Activated T-helper 1 cell treated with anti-CD3 and anti-CD28 coated beads, Interleukin-12 subunit alpha, Interleukin-12 subunit beta, Interleukin-2, Interleukin-4 antibody, amounts not matched to agents 30 ng/mL and 10 ng/mL and 1 ng/mL, durations not matched to agents 14 hours and 24 hours and 36 hours (primary cell): ENCODE measurements around the gene EXOC2. TPM values are rescaled to one million over a fixed set of nuclear protein-coding genes. Genes with fewer than 3 reads are reported as not detected.
"Not testable (repeated sequence)": the region's sequence is repeated elsewhere in the genome, so short reads cannot be mapped to it uniquely, and the experiment has no call there.

Experiments
- DNase-seq: peaks from one replicate; pipeline ENCODE4 v3.0.0; 2021; ENCODE audit warnings: low spot score
- H3K27ac Mint-ChIP-seq: one replicate; pipeline ENCODE4 v1.8.0; 2021; ENCODE audit warnings: mild to moderate bottlenecking, mixed read lengths
- H3K27me3 Mint-ChIP-seq: one replicate; pipeline ENCODE4 v1.8.0; 2022; ENCODE audit warnings: mild to moderate bottlenecking, moderate library complexity, mixed read lengths; ENCODE audit not compliant: insufficient read depth
- H3K36me3 Mint-ChIP-seq: one replicate; pipeline ENCODE4 v1.8.0; 2021; ENCODE audit warnings: low read depth, mixed read lengths
- H3K4me1 Mint-ChIP-seq: one replicate; pipeline ENCODE4 v1.8.0; 2021; ENCODE audit warnings: low read depth, mixed read lengths
- H3K4me3 Mint-ChIP-seq: one replicate; pipeline ENCODE4 v1.8.0; 2021; ENCODE audit warnings: mild to moderate bottlenecking, moderate library complexity, mixed read lengths
- H3K9me3 Mint-ChIP-seq: one replicate; pipeline ENCODE4 v1.8.0; 2021; ENCODE audit warnings: mixed read lengths
- intact Hi-C: fragments of 100-400 bp; cut with micrococcal nuclease; formaldehyde crosslinking; loops from one replicate; pipeline ENCODE4 v1.15.1; 2024
- total RNA-seq: library from RNA; stranded (reverse); gene quantifications from 2 replicates; pipeline ENCODE4 v1.2.3, GENCODE V29; 2022

EXOC2 gene
- total RNA-seq, 1 donor from 2014 or later = 44.5 TPM

GRCh38 chr6:606829-607379, 86.0 kb downstream of the EXOC2 start:
- intact Hi-C loops = no loop called here
- no peak for DNase-seq
- Mint-ChIP-seq H3K27ac (no peak overlapping the region), H3K36me3 (peaks cover 37% of the 10 kb centered on the region), H3K4me1 (peaks cover 14% of the 10 kb centered on the region), H3K4me3 (no peak overlapping the region), H3K27me3 (no peaks in the 10 kb centered on the region), H3K9me3 (peaks cover 3% of the 10 kb centered on the region)

GRCh38 chr6:605895-606294, 87.0 kb downstream of the EXOC2 start:
- H3K27me3 Mint-ChIP-seq = not testable (repeated sequence)

GRCh38 chr6:604579-604978, 88.4 kb downstream of the EXOC2 start:
- intact Hi-C loops = no loop called here
- H3K4me1 Mint-ChIP-seq = no peaks in the 10 kb centered on the region

More at GRCh38 chr6:605895-606294, 87.0 kb downstream of the EXOC2 start:
- H3K27ac Mint-ChIP-seq, H3K9me3 Mint-ChIP-seq, intact Hi-C loops, H3K4me3 Mint-ChIP-seq, H3K4me1 Mint-ChIP-seq, DNase-seq: not testable (repeated sequence)
- H3K36me3 Mint-ChIP-seq = peaks cover 32% of the 10 kb centered on the region

GRCh38 chr6:603265-603664, 89.7 kb downstream of the EXOC2 start:
- peaks cover 3% of the 10 kb centered on the region for H3K9me3 Mint-ChIP-seq
- H3K36me3 Mint-ChIP-seq = peaks cover 29% of the 10 kb centered on the region
- no peak overlapping the region for H3K4me3 Mint-ChIP-seq
- intact Hi-C loops = no loop called here
- no peak for DNase-seq
- no peaks in the 10 kb centered on the region for H3K4me1 Mint-ChIP-seq
- no peaks in the 10 kb centered on the region for H3K27me3 Mint-ChIP-seq
- no peak overlapping the region for H3K27ac Mint-ChIP-seq

More at GRCh38 chr6:604579-604978, 88.4 kb downstream of the EXOC2 start:
- H3K4me3 Mint-ChIP-seq = no peak overlapping the region
- H3K9me3 Mint-ChIP-seq = peaks cover 3% of the 10 kb centered on the region
- H3K27ac Mint-ChIP-seq = peak overlapping the region; percentile 20
- H3K27me3 Mint-ChIP-seq = no peaks in the 10 kb centered on the region
- H3K36me3 Mint-ChIP-seq = peaks cover 29% of the 10 kb centered on the region
- no peak for DNase-seq

GRCh38 chr6:599576-600448, 93.1 kb downstream of the EXOC2 start:
- H3K9me3 Mint-ChIP-seq = no peaks in the 10 kb centered on the region
- H3K27ac Mint-ChIP-seq = no peak overlapping the region
- H3K36me3 Mint-ChIP-seq = peaks cover 27% of the 10 kb centered on the region
- no peak for DNase-seq
- no peaks in the 10 kb centered on the region for H3K27me3 Mint-ChIP-seq
- intact Hi-C loops = loop anchor here (1.0 to 10.0 kb wide), 2 partner anchors 40 to 305 kb away; no protein-coding TSS in a partner anchor
- H3K4me3 Mint-ChIP-seq = no peak overlapping the region
- H3K4me1 Mint-ChIP-seq = no peaks in the 10 kb centered on the region

GRCh38 chr6:593907-594212, 99.1 kb downstream of the EXOC2 start:
- H3K9me3 Mint-ChIP-seq = no peaks in the 10 kb centered on the region
- no peaks in the 10 kb centered on the region for H3K27me3 Mint-ChIP-seq
- no peak overlapping the region for H3K4me3 Mint-ChIP-seq
- intact Hi-C loops = loop anchor here (1.0 to 10.0 kb wide), 9 partner anchors 98 to 842 kb away; partner anchors contain the start of gene EXOC2
- no peak overlapping the region for H3K27ac Mint-ChIP-seq
- peaks cover 13% of the 10 kb centered on the region for H3K4me1 Mint-ChIP-seq
- DNase-seq = no peak
- peaks cover 38% of the 10 kb centered on the region for H3K36me3 Mint-ChIP-seq

GRCh38 chr6:593139-593906, 99.6 kb downstream of the EXOC2 start:
- Mint-ChIP-seq H3K27me3 (no peaks in the 10 kb centered on the region), H3K27ac (no peak overlapping the region), H3K4me3 (no peak overlapping the region), H3K9me3 (no peaks in the 10 kb centered on the region), H3K36me3 (peaks cover 34% of the 10 kb centered on the region), H3K4me1 (peaks cover 13% of the 10 kb centered on the region)
- intact Hi-C loops = loop anchor here (1.0 to 10.0 kb wide), 9 partner anchors 99 to 843 kb away; partner anchors contain the start of gene EXOC2
- DNase-seq = peak; percentile 39

GRCh38 chr6:589090-589489, 103.8 kb downstream of the EXOC2 start:
- intact Hi-C loops = no loop called here
- peaks cover 21% of the 10 kb centered on the region for H3K36me3 Mint-ChIP-seq
- no peak overlapping the region for H3K27ac Mint-ChIP-seq
- no peaks in the 10 kb centered on the region for H3K27me3 Mint-ChIP-seq
- H3K4me1 Mint-ChIP-seq = peaks cover 19% of the 10 kb centered on the region
- H3K9me3 Mint-ChIP-seq = no peaks in the 10 kb centered on the region
- DNase-seq = no peak
- no peak overlapping the region for H3K4me3 Mint-ChIP-seq

GRCh38 chr6:586553-586952, 106.4 kb downstream of the EXOC2 start:
- peaks cover 21% of the 10 kb centered on the region for H3K36me3 Mint-ChIP-seq
- intact Hi-C loops = no loop called here
- H3K27me3 Mint-ChIP-seq = no peaks in the 10 kb centered on the region
- H3K4me1 Mint-ChIP-seq = peaks cover 35% of the 10 kb centered on the region
- no peak overlapping the region for H3K27ac Mint-ChIP-seq
- H3K4me3 Mint-ChIP-seq = no peak overlapping the region
- no peak for DNase-seq
- H3K9me3 Mint-ChIP-seq = no peaks in the 10 kb centered on the region

- no peaks in the 10 kb centered on the region for H3K9me3 Mint-ChIP-seq
- H3K36me3 Mint-ChIP-seq = peaks cover 8% of the 10 kb centered on the region
- peak overlapping the region; percentile 51 for H3K27ac Mint-ChIP-seq
- H3K4me1 Mint-ChIP-seq = peaks cover 23% of the 10 kb centered on the region
- no peaks in the 10 kb centered on the region for H3K27me3 Mint-ChIP-seq
- intact Hi-C loops = no loop called here
- H3K4me3 Mint-ChIP-seq = no peak overlapping the region
- DNase-seq = no peak
Observed at GRCh38 chr6:583635-584034, 109.3 kb downstream of the EXOC2 start.

GRCh38 chr6:583116-583515, 109.8 kb downstream of the EXOC2 start:
- H3K4me3 Mint-ChIP-seq = no peak overlapping the region

GRCh38 chr6:582370-582769, 110.6 kb downstream of the EXOC2 start:
- peaks cover 9% of the 10 kb centered on the region for H3K36me3 Mint-ChIP-seq
- intact Hi-C loops = no loop called here
- H3K4me1 Mint-ChIP-seq = peaks cover 34% of the 10 kb centered on the region
- peak overlapping the region; percentile 7 for H3K4me3 Mint-ChIP-seq
- H3K27me3 Mint-ChIP-seq = no peaks in the 10 kb centered on the region
- H3K9me3 Mint-ChIP-seq = no peaks in the 10 kb centered on the region
- peak overlapping the region; percentile 48 for H3K27ac Mint-ChIP-seq
- DNase-seq = no peak

More at GRCh38 chr6:583116-583515, 109.8 kb downstream of the EXOC2 start:
- H3K4me1 Mint-ChIP-seq = peaks cover 27% of the 10 kb centered on the region
- no peaks in the 10 kb centered on the region for H3K27me3 Mint-ChIP-seq
- no peaks in the 10 kb centered on the region for H3K9me3 Mint-ChIP-seq
- H3K36me3 Mint-ChIP-seq = peaks cover 8% of the 10 kb centered on the region
- intact Hi-C loops = no loop called here
- no peak for DNase-seq
- H3K27ac Mint-ChIP-seq = no peak overlapping the region

- H3K4me1 Mint-ChIP-seq = peaks cover 35% of the 10 kb centered on the region
- no peak for DNase-seq
- no peak overlapping the region for H3K27ac Mint-ChIP-seq
- no peaks in the 10 kb centered on the region for H3K27me3 Mint-ChIP-seq
- peaks cover 30% of the 10 kb centered on the region for H3K36me3 Mint-ChIP-seq
- H3K4me3 Mint-ChIP-seq = no peak overlapping the region
- intact Hi-C loops = no loop called here
- H3K9me3 Mint-ChIP-seq = peaks cover 11% of the 10 kb centered on the region
Observed at GRCh38 chr6:579339-579738, 113.6 kb downstream of the EXOC2 start.
